AG09319 (cell line): Measurements from ENCODE around the gene MAP3K8.
"Not testable (repeated sequence)": the region's sequence is repeated elsewhere in the genome, so short reads cannot be mapped to it uniquely, and the experiment has no call there.

ENCODE experiments used
- DNase-seq: peaks from one replicate; pipeline ENCODE4 v3.0.0-alpha.2; 2010; ENCODE audit warnings: low read depth; ENCODE audit errors: extremely low read depth
- TF ChIP-seq, protein P1 (sequence below): IDR thresholded peaks from 2 replicates; pipeline ENCODE4 v1.5.1; 2011; ENCODE audit warnings: low read depth, mild to moderate bottlenecking, inconsistent platforms, low read length, moderate library complexity

The MAP3K8 gene

DNA sequence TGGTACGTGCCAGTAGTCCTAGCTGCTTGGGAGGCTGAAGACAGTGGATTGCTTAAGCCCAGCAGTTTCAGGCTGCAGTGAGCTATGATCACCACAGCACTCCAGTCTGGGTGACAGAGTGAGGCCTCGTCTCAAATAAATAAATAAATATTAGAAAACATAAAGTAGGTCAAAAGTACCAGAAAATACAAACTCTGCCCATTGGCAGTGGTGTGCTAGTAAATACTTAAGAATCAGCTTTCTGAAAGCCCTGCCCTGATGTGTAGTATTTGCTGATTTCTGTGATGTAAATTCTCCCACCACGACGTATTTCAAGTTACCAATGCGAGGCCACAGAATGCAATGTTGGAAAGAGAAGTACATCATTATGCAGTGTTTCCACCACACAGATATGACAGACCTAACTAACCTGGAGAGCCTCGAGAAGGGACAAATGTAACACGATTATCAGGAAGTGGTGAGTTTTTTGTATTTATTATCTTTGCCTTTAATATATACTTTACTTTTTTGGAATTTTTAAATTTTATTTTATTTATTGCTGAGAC, 11.8 kb upstream of the MAP3K8 start:
- no peak for DNase-seq
- TF ChIP-seq, protein P1, sequence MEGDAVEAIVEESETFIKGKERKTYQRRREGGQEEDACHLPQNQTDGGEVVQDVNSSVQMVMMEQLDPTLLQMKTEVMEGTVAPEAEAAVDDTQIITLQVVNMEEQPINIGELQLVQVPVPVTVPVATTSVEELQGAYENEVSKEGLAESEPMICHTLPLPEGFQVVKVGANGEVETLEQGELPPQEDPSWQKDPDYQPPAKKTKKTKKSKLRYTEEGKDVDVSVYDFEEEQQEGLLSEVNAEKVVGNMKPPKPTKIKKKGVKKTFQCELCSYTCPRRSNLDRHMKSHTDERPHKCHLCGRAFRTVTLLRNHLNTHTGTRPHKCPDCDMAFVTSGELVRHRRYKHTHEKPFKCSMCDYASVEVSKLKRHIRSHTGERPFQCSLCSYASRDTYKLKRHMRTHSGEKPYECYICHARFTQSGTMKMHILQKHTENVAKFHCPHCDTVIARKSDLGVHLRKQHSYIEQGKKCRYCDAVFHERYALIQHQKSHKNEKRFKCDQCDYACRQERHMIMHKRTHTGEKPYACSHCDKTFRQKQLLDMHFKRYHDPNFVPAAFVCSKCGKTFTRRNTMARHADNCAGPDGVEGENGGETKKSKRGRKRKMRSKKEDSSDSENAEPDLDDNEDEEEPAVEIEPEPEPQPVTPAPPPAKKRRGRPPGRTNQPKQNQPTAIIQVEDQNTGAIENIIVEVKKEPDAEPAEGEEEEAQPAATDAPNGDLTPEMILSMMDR, result no peak

DNA sequence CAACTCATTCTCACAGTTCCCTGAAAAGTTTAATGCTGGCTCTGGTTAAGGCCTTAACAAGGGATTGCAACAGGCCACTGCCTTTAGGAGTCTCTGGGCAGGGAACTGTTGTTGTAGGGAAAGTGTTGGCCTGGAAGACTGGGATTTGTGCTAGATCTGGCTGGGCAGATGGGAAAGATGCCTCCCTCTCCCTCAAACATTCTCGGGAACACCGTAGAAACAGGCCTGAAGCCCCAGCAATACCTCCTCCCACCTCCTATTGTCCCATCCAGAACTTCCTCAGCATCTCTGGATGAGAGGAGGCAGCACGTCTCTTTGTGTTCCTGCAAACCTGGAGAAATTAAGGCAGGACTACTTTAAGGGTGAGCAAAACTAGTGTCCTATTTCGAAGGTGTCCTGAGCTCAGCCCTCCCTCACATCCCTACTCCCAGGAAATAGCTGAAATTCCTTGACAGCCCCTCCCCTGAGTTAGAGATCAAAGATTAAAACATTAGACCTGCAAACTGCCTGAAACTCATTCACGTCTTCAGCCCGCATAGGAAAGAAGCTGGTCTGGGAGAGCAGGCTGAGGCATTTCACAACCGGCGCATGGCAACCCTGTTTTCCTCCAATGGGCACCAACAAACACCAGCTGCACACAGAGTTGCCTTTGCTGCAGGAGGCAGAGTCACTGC, 10.9 kb upstream of the MAP3K8 start:
- peak; percentile 62 for DNase-seq
- TF ChIP-seq, protein P1, result no peak

DNA sequence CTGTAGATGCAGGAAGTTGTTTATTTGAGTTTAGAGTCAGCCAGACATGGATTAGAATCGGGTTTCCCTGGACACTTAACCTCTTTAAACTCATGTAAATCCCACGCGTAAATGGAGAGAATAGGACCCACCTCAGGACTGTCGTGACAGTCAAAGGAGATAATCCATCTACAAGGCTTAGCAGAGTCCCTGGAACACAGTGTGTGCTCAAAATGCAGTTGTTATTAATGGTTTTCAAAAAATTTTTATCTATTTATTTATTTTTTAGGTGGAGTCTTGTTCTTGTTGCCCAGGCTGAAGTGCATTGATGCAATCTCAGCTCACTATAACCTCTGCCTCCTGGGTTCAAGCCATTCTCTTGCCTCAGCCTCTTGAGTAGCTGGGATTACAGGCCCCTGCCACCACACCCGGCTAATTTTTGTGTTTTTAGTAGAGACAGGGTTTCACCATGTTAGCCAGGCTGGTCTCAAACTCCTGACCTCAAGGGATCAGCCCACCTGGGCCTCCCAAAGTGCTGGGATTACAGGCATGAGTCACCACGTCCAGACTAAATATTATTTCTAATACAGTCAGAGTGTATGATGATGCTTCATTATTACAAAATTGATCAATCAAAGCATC, 10.2 kb upstream of the MAP3K8 start:
- DNase-seq, result not testable (repeated sequence)

DNA sequence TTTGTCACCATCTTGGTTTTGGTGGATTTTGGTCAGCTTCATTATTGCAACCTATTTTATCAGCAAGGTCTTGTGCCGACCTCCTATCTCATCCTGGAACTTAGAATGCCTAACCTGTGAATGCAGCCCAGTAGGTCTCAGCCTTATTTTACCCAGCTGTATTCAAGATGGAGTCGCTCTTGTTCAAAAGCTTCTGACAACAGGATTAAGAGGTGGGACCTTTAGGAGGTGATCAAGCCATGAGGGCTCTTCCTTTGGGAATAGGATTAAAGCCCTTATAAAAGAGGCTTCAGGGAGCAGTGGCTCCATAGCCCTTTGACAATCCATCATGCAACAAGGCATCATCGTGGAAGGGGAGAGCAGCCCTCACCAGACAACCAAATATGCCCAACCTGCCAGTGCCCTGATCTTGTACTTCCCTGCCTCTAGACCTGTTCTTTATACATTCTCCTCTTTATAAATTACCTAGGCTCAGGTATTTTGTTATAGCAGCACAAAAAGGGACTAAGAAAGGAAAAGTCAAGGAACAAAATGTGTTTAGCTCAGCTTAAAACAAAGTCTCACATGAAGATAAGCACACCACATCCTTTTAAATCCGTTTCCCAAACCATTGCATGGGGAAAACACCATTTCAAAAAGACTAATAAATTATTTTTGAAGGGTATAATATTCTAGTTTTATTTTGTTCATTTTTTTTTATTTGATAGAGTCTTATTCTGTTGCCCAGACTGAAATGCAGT, 8.5 kb upstream of the MAP3K8 start:
- no peak for DNase-seq
- TF ChIP-seq, protein P1, result no peak

DNA sequence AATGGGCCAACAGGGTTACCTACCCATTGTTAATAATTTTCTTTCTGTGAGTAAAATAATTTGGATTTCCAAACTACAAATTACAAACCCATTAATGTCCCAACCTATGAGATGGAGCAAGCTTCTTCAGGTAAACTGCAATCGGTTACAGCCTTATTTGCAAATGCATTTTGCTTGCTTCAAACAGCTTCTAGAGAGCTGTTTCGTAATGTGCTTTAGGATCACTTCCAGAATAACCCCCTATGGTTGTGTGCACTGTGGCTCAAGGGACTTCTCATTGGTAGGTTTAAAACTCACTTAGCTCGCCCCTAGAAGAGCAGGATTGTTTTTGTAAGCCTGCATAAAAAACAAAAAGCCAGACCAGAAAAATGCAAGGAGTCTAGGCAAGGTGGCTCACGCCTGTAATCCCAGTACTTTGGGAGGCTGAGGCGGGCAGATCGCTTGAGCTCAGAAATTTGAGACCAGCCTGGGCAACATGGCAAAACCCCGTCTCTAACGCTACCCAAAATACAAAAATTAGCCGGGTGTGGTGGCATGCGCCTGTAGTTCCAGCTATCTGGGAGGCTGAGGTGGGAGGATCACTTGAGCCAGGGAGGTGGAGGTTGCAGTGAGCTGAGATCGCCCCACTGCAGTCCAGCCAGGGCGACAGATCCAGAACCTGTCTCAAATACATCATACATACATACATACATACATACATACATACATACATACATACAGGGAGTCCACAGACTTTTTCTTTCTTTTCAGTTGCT, 3.3 kb upstream of the MAP3K8 start:
- DNase-seq, result no peak
- TF ChIP-seq, protein P1, result no peak

DNA sequence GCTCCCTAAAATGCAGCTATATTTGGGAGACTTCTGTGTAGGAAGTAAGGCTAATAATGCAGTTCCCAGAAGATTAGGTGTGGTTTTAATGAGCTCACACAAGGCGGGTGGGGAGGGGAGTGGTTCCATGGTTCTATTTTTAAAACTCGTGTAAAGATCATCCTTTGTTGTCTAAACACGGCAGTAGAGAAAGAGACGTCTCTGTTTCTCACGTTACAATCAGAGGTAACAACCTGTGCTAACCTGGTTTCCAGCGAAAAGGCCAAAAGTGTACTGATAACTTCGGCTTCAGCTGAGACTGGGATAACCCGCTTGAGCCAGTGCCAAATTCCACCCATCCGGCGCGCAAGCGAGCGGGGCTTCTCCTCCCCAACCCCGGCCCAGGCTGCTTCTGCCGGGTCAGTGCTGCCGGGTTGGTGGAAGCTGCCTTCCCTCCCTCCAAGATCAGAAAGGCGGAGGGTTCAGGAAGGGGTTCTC, 2.5 kb upstream of the MAP3K8 start:
- TF ChIP-seq, protein P1, result no peak
- no peak for DNase-seq

DNA sequence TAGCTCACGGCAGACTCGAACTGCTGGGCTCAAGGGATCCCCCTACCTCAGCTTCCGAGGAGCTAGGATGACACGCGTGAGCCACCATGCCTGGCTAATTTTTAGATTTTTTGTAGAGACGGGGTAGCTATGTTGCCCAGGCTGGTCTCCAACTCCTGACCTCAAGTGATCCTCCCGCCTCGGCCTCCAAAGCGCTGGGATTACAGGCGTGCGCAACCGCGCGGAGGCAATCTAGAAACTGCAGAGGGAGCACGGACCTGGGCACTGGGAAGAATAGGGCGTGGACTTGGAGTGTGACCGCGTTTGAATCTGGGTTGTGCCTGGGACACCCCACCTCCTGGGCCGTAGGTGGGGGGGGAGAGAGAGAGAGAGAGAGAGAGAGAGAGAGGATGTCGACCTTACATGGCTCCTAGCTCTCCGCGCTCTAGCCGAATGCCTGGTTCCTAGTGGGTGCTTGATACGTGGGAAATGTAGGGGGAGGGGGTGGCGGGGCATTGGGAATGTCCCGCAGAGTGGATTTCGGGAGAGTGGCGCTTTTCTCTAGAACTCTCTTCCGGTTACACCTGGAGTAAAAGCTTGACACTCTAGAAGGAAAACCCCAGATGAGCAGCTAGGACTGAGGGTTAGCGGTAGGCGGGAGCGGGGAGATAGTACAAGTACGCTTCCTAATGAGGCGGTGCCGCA, 1.2 kb upstream of the MAP3K8 start:
- DNase-seq, result no peak
- TF ChIP-seq, protein P1, result no peak
